ENCODE data around the gene TTBK2. TPM values are rescaled to one million over a fixed set of nuclear protein-coding genes. Genes with fewer than 3 reads are reported as not detected.
"Not testable (repeated sequence)": the region's sequence is repeated elsewhere in the genome, so short reads cannot be mapped to it uniquely, and the experiment has no call there.

TTBK2 gene
- total and polyA plus RNA-seq, 9 donors: 5.2 to 28.7 (median 20.2) TPM

GRCh38 chr15:42914728-42915497, 5.7 kb downstream of the TTBK2 start:
- no peaks in the 10 kb centered on the region for H3K27me3 ChIP-seq
- no peaks in the 10 kb centered on the region for H3K9me3 ChIP-seq
- no peak overlapping the region for H3K27ac ChIP-seq
- no peak for TF ChIP-seq EP300 (IDR thresholded peaks at IDR 0.05)
- no peak for TF ChIP-seq POLR2A (IDR thresholded peaks at IDR 0.05)
- no peak for TF ChIP-seq CTCF (IDR thresholded peaks at IDR 0.05)
- intact Hi-C loops (cut with DNase I): no loop called here
- DNase-seq: no peak
- no peaks in the 10 kb centered on the region for H3K36me3 ChIP-seq
- WGBS, 3 donors: 45 to 63% (median 45%) methylated on average over 5 of the region's 5 CpGs
- H3K4me3 ChIP-seq: no peak overlapping the region
- no peaks in the 10 kb centered on the region for H3K4me1 ChIP-seq (ENCODE audit: insufficient read depth)

GRCh38 chr15:42911058-42911592, 9.5 kb downstream of the TTBK2 start:
- H3K27ac ChIP-seq: no peak overlapping the region
- no peak overlapping the region for H3K4me3 ChIP-seq
- H3K36me3 ChIP-seq: no peaks in the 10 kb centered on the region
- no peaks in the 10 kb centered on the region for H3K9me3 ChIP-seq
- no peaks in the 10 kb centered on the region for H3K27me3 ChIP-seq
- TF ChIP-seq POLR2A (IDR thresholded peaks at IDR 0.05) (no peak), EP300 (IDR thresholded peaks at IDR 0.05) (no peak), CTCF (IDR thresholded peaks at IDR 0.05) (no peak)
- intact Hi-C loops (cut with DNase I): no loop called here
- no peak for DNase-seq
- 52 to 58% (median 54%) methylated on average over 5 of the region's 5 CpGs for WGBS, 3 donors
- no peaks in the 10 kb centered on the region for H3K4me1 ChIP-seq (ENCODE audit: insufficient read depth)

GRCh38 chr15:42908538-42908937, 12.0 kb downstream of the TTBK2 start:
- TF ChIP-seq CTCF (IDR thresholded peaks at IDR 0.05): no peak
- TF ChIP-seq EP300 (IDR thresholded peaks at IDR 0.05): no peak
- TF ChIP-seq POLR2A (IDR thresholded peaks at IDR 0.05): no peak
- no peaks in the 10 kb centered on the region for H3K36me3 ChIP-seq
- H3K27ac ChIP-seq: no peak overlapping the region
- no peaks in the 10 kb centered on the region for H3K4me1 ChIP-seq (ENCODE audit: insufficient read depth)
- intact Hi-C loops (cut with DNase I): no loop called here
- no peak overlapping the region for H3K4me3 ChIP-seq
- H3K27me3 ChIP-seq: no peaks in the 10 kb centered on the region
- no peak for DNase-seq
- 55 to 84% (median 79%) methylated on average over 2 of the region's 2 CpGs for WGBS, 3 donors
- no peaks in the 10 kb centered on the region for H3K9me3 ChIP-seq

- Histone ChIP-seq H3K27me3 (no peaks in the 10 kb centered on the region), H3K4me3 (no peak overlapping the region), H3K9me3 (no peaks in the 10 kb centered on the region), H3K36me3 (no peaks in the 10 kb centered on the region), H3K4me1 (ENCODE audit: insufficient read depth) (no peaks in the 10 kb centered on the region), H3K27ac (no peak overlapping the region)
- WGBS, 3 donors: 84 to 86% (median 84%) methylated on average over 5 of the region's 5 CpGs
- no peak for TF ChIP-seq POLR2A (IDR thresholded peaks at IDR 0.05)
- TF ChIP-seq EP300 (IDR thresholded peaks at IDR 0.05): no peak
- no peak for TF ChIP-seq CTCF (IDR thresholded peaks at IDR 0.05)
- no peak for DNase-seq
- intact Hi-C loops (cut with DNase I): no loop called here
Observed at GRCh38 chr15:42903388-42904324, 16.9 kb downstream of the TTBK2 start.

- H3K27me3 ChIP-seq; H3K4me3 ChIP-seq; intact Hi-C loops (cut with DNase I); H3K9me3 ChIP-seq; H3K27ac ChIP-seq; H3K4me1 ChIP-seq (ENCODE audit: insufficient read depth); DNase-seq; H3K36me3 ChIP-seq: not testable (repeated sequence)
- WGBS, 3 donors: 94 to 100% (median 97%) methylated on average over 1 of the region's 1 CpG
Observed at GRCh38 chr15:42893911-42894310, 26.7 kb downstream of the TTBK2 start.
